IMR-90 (cell line): Measurements from ENCODE around the gene FAM78A.

ENCODE experiments used
- CEBPB ChIP-seq: IDR thresholded peaks from 2 replicates; pipeline ENCODE4 v1.6.1; 2012; ENCODE audit warnings: low read depth, low read length, improper control_type of control experiment
- FOS ChIP-seq: fragments of 150-350 bp; IDR thresholded peaks from 2 replicates; pipeline ENCODE4 v1.6.1; 2016; ENCODE audit warnings: low read depth, low read length
- POLR2A ChIP-seq: IDR thresholded peaks from 2 replicates; pipeline ENCODE4 v1.6.1; 2012; ENCODE audit warnings: mild to moderate bottlenecking, low read depth, low read length
- RAD21 ChIP-seq: IDR thresholded peaks from 2 replicates; pipeline ENCODE4 v1.6.1; 2012; ENCODE audit warnings: low read length, improper control_type of control experiment
- RFX5 ChIP-seq: IDR thresholded peaks from 2 replicates; pipeline ENCODE4 v1.8.0; 2012; ENCODE audit warnings: low read depth, mild to moderate bottlenecking, low read length, moderate library complexity
- TF ChIP-seq, protein P1 (sequence below): conservative IDR thresholded peaks from 2 replicates; pipeline ENCODE4 v1.5.1; 2012; ENCODE audit warnings: mild to moderate bottlenecking, low read depth, low read length, improper control_type of control experiment

DNA sequence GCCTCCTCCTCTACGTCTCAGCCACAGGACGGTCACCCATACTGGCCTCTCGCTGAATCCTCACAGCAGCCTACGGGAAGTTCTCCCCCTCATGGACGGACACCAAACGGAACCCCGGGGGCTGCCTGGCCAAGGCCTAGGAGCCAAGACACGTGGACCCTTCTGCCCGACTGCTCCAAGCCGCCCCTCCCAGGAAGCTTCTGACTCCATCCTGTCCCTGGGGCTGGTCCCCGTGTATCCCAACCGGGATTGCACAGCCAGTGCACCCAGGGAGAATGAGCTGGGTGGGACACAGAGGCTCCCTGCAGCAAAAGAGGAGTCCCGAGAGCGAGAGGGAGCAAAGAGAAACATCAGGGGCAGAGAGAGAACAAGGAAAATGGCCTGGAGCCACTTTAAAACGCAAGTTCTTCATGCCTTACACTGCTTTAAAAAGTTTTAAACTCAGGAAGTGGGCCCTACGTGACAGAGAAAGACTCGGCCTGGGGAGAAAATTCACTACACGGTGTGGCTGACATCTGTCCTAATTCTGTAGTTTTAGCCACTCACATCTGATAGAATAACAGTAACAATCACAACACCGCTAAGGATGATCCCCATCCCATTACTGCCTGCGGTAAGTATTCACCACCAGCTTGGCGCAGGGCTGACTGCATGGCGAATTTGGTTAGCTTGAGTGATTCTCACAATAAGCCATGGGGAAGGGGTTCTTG lies 3.0 kb downstream of the FAM78A start:
- TF ChIP-seq, protein P1, sequence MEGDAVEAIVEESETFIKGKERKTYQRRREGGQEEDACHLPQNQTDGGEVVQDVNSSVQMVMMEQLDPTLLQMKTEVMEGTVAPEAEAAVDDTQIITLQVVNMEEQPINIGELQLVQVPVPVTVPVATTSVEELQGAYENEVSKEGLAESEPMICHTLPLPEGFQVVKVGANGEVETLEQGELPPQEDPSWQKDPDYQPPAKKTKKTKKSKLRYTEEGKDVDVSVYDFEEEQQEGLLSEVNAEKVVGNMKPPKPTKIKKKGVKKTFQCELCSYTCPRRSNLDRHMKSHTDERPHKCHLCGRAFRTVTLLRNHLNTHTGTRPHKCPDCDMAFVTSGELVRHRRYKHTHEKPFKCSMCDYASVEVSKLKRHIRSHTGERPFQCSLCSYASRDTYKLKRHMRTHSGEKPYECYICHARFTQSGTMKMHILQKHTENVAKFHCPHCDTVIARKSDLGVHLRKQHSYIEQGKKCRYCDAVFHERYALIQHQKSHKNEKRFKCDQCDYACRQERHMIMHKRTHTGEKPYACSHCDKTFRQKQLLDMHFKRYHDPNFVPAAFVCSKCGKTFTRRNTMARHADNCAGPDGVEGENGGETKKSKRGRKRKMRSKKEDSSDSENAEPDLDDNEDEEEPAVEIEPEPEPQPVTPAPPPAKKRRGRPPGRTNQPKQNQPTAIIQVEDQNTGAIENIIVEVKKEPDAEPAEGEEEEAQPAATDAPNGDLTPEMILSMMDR, result no peak
- TF ChIP-seq POLR2A (no peak), RAD21 (no peak), RFX5 (no peak), CEBPB (no peak), FOS (no peak)
